Smooth muscle cell (in vitro differentiated cells): Measurements from ENCODE around the gene TTLL11. TPM values are rescaled to one million over a fixed set of nuclear protein-coding genes. Genes with fewer than 3 reads are reported as not detected.

Source experiments
- DNase-seq: peaks from one replicate; lab custom pipeline; 2025; ENCODE audit not compliant: unreplicated experiment; lab: John Stamatoyannopoulos, UW
- H2AFZ ChIP-seq: fragments of 200-600 bp; sonication (generic); 2 replicates; pipeline ENCODE4 v1.6.0; 2016; ENCODE audit warnings: antibody characterized with exemption, low read depth, mild to moderate bottlenecking
- H3F3A ChIP-seq: fragments of 200-600 bp; sonication (generic); 2 replicates; pipeline ENCODE4 v1.6.0; 2017; ENCODE audit warnings: antibody characterized with exemption, low read depth
- H3K27ac ChIP-seq: fragments of 200-600 bp; sonication (generic); 2 replicates; pipeline ENCODE4 v1.5.1; 2016; ENCODE audit warnings: low read depth, mild to moderate bottlenecking
- H3K27me3 ChIP-seq: fragments of 200-600 bp; sonication (generic); 2 replicates; pipeline ENCODE4 v1.6.1; 2016; ENCODE audit warnings: low read depth, mild to moderate bottlenecking
- H3K36me3 ChIP-seq: fragments of 200-600 bp; sonication (generic); 2 replicates; pipeline ENCODE4 v1.5.1; 2016; ENCODE audit warnings: low read depth
- H3K4me1 ChIP-seq: fragments of 200-600 bp; sonication (generic); 2 replicates; pipeline ENCODE4 v1.5.1; 2016; ENCODE audit warnings: low read depth
- H3K4me2 ChIP-seq: fragments of 200-600 bp; sonication (generic); 2 replicates; pipeline ENCODE4 v1.6.0; 2016; ENCODE audit warnings: mild to moderate bottlenecking
- H3K4me3 ChIP-seq: fragments of 200-600 bp; sonication (generic); 2 replicates; pipeline ENCODE4 v1.5.1; 2016; ENCODE audit warnings: mild to moderate bottlenecking
- H3K79me2 ChIP-seq: fragments of 200-600 bp; sonication (generic); 2 replicates; pipeline ENCODE4 v1.6.0; 2016; ENCODE audit warnings: low read depth, mild to moderate bottlenecking
- H3K9ac ChIP-seq: fragments of 200-600 bp; sonication (generic); 2 replicates; pipeline ENCODE4 v1.6.0; 2016; ENCODE audit warnings: low read depth
- H3K9me3 ChIP-seq: fragments of 200-600 bp; sonication (generic); replicated peaks from 2 replicates; pipeline ENCODE4 v1.5.1; 2016; ENCODE audit warnings: low read depth
- H4K20me1 ChIP-seq: fragments of 200-600 bp; sonication (generic); 2 replicates; pipeline ENCODE4 v1.6.0; 2016; ENCODE audit warnings: low read depth
- WGBS: methylation state at CpG from one replicate; pipeline ENCODE4 v1.1.7; 2016; ENCODE audit warnings: low lambda C conversion rate; 5-methylcytosine and 5-hydroxymethylcytosine counted together
- polyA plus RNA-seq: library from polyadenylated mRNA; unstranded; fragments of >200 nt; fragmentation: Nextera tagmentation; extraction: Ambion mirVana; gene quantifications from 2 replicates; pipeline ENCODE4 v1.2.1, GENCODE V29; 2016
- total RNA-seq: library from RNA; depleted of rRNA; stranded (reverse); fragments of >200 nt; gene quantifications from 2 replicates; pipeline ENCODE4 v1.2.3, GENCODE V29; 2014
- TF ChIP-seq, protein P1 (sequence below): fragments of 200-600 bp; sonication (generic); IDR thresholded peaks from 2 replicates; pipeline ENCODE4 v1.5.1; 2017; ENCODE audit warnings: borderline replicate concordance, mild to moderate bottlenecking, antibody characterized with exemption; ENCODE audit not compliant: insufficient read depth, poor library complexity, severe bottlenecking

The TTLL11 gene
- total and polyA plus RNA-seq, 2 experiments from 2014 or later, result 2.6 to 3.7 TPM

DNA sequence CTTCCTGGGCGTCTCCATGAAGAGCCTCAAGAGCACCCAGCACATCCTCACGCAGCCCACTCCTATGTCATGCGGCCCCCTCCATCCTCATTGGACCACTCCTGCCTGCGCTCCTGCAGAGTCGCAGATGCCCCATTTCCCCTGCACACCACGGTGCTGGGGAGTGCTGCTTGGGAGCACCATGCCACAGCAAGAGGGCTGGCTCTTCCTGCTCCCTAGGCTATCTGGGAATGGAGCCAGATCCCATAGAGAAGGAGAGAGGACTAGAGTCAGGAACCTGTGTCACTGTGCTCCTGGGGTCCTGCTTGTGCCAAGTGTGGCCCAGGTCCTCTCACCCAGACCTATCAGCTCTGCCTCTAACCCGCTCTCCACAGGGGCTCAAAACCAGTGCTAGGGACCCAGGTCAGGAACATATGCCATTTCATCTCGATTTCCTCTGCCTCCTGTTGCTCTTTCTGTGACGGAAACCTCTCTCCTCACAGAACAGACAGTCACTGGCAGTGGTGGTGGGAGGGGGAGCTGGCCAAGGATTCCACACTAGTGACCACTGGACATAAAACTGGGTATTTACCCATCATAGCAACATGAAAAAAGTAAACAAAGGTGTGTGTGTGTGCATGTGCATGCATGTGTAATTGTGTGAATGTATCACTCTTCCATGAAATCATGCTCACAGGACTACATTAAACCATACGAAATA is 178.4 kb downstream of the TTLL11 start:
- 94% methylated on average over 10 of the region's 10 CpGs for WGBS

DNA sequence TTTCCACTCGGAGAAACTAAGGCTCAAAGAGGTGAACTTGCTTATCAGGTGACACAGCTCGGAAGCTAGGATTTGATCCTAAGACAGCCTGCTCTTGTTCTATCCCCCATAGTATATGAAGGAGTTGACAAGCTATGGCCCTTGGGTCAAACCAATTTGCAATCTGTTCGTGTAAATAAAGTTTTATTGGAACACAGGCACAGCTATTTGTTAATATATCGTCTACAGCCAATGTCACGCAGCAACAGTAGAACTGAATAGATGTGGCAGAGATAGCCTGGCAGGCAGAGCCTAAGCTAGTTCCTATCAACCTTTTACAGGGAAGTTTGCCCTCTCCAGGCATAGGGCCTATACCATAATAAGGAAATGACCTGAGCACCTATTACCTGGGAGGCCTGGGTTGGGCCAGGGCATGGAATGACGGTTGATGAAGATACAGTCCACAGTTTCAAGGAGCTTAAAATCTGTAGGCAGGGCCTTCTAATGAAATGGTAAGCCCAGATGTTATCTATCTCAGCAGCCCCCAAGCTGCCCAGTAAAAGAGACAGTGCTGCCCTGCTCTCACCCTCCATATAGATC is 179.0 kb downstream of the TTLL11 start:
- TF ChIP-seq, protein P1, sequence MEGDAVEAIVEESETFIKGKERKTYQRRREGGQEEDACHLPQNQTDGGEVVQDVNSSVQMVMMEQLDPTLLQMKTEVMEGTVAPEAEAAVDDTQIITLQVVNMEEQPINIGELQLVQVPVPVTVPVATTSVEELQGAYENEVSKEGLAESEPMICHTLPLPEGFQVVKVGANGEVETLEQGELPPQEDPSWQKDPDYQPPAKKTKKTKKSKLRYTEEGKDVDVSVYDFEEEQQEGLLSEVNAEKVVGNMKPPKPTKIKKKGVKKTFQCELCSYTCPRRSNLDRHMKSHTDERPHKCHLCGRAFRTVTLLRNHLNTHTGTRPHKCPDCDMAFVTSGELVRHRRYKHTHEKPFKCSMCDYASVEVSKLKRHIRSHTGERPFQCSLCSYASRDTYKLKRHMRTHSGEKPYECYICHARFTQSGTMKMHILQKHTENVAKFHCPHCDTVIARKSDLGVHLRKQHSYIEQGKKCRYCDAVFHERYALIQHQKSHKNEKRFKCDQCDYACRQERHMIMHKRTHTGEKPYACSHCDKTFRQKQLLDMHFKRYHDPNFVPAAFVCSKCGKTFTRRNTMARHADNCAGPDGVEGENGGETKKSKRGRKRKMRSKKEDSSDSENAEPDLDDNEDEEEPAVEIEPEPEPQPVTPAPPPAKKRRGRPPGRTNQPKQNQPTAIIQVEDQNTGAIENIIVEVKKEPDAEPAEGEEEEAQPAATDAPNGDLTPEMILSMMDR, result no peak
- no peaks in the 10 kb centered on the region for H3K36me3 ChIP-seq
- DNase-seq, result no peak
- H3K27ac ChIP-seq, result no peak overlapping the region
- no peak overlapping the region for H3K9ac ChIP-seq
- H3K4me2 ChIP-seq, result no peak overlapping the region
- no peaks in the 10 kb centered on the region for H3F3A ChIP-seq
- H3K4me3 ChIP-seq, result no peak overlapping the region
- H3K4me1 ChIP-seq, result no peaks in the 10 kb centered on the region
- H3K27me3 ChIP-seq, result no peaks in the 10 kb centered on the region
- H2AFZ ChIP-seq, result no peak overlapping the region
- H3K79me2 ChIP-seq, result no peaks in the 10 kb centered on the region
- H4K20me1 ChIP-seq, result no peaks in the 10 kb centered on the region
- no peaks in the 10 kb centered on the region for H3K9me3 ChIP-seq
- 89% methylated on average over 6 of the region's 6 CpGs for WGBS

More for the DNA sequence above, 178.4 kb downstream of the TTLL11 start:
- no peak overlapping the region for H2AFZ ChIP-seq
- no peaks in the 10 kb centered on the region for H3K36me3 ChIP-seq
- H3K4me3 ChIP-seq, result no peak overlapping the region
- no peaks in the 10 kb centered on the region for H3K79me2 ChIP-seq
- no peaks in the 10 kb centered on the region for H4K20me1 ChIP-seq
- H3K4me1 ChIP-seq, result no peaks in the 10 kb centered on the region
- DNase-seq, result no peak
- no peaks in the 10 kb centered on the region for H3K27me3 ChIP-seq
- TF ChIP-seq, protein P1, result no peak
- H3K9me3 ChIP-seq, result no peaks in the 10 kb centered on the region
- H3K27ac ChIP-seq, result no peak overlapping the region
- H3K4me2 ChIP-seq, result no peak overlapping the region
- H3K9ac ChIP-seq, result no peak overlapping the region
- no peaks in the 10 kb centered on the region for H3F3A ChIP-seq

DNA sequence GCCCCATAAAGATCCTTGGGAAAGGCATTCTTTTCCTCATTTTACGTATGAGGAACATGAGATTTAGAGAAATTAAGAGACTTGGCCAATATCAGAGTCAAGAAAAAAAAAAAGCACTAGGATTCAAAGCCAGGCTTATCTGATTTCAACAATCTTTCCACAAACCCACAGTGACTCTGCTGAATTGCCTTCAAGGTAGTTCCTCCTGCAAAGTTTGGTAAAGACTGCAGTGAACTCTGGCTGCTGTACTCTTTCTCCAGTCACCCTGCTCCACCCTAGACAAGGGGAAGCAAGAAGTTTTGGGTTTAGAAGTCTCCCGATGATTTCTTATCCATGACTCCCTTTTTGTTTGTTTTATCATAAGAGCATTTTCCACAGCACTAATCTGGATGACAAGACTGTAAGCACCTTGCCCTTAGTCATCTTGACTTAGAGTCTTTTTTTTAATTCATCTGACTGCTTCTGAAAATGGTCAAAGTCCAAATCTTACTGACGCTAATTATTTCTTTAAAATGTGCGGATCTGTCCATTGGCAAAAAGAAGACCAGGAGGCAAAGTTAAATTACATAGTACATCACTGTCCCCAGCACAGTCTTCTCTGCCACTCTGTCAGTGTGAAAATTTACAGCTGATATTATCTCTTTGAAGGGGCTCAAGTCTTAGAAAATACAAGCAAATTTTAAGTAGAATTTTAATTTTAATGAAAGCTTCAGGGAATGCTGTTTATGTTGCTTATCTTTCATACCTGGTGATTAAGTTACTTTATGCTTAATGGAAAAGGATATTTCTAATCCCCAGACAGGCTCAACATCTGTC is 180.1 kb downstream of the TTLL11 start:
- DNase-seq, result no peak

More for the DNA sequence above, 180.1 kb downstream of the TTLL11 start:
- no peaks in the 10 kb centered on the region for H3K4me1 ChIP-seq
- TF ChIP-seq, protein P1, result no peak
- H3K27me3 ChIP-seq, result no peaks in the 10 kb centered on the region
- no peak overlapping the region for H3K4me3 ChIP-seq
- no peak overlapping the region for H3K27ac ChIP-seq
- H2AFZ ChIP-seq, result no peak overlapping the region
- no peak overlapping the region for H3K4me2 ChIP-seq
- no peaks in the 10 kb centered on the region for H3K79me2 ChIP-seq
- H3F3A ChIP-seq, result no peaks in the 10 kb centered on the region
- no peaks in the 10 kb centered on the region for H4K20me1 ChIP-seq
- 60% methylated on average over 4 of the region's 4 CpGs for WGBS
- no peaks in the 10 kb centered on the region for H3K36me3 ChIP-seq
- no peak overlapping the region for H3K9ac ChIP-seq
- H3K9me3 ChIP-seq, result no peaks in the 10 kb centered on the region
